SK-N-SH (cell line): ENCODE results near the gene UVRAG. TPM values are rescaled to one million over a fixed set of nuclear protein-coding genes. Genes with fewer than 3 reads are reported as not detected.
"Not testable (repeated sequence)": the region's sequence is repeated elsewhere in the genome, so short reads cannot be mapped to it uniquely, and the experiment has no call there.

Source experiments
- CTCF ChIA-PET: fragments of 300-600, 350-600 bp; formaldehyde crosslinking; extraction: SDS; loops from one replicate; lab custom pipeline; 2021; lab: Yijun Ruan, JAX
- POLR2A ChIA-PET: fragments of 350-600 bp; sonication (Branson Sonifier 250); formaldehyde crosslinking; extraction: SDS; loops from one replicate; lab custom pipeline; 2020; ENCODE audit warnings: antibody characterized with exemption, inconsistent platforms; lab: Yijun Ruan, JAX
- DNase-seq: peaks from one replicate; pipeline ENCODE4 v3.0.0; 2012
- H2AFZ ChIP-seq: fragments of 200-600 bp; sonication (generic); 2 replicates; pipeline ENCODE4 v1.8.1; 2016; ENCODE audit warnings: antibody characterized with exemption, mild to moderate bottlenecking, low read depth
- H3F3A ChIP-seq: fragments of 200-600 bp; sonication (generic); replicated peaks from 2 replicates; pipeline ENCODE3; 2016; ENCODE audit warnings: antibody characterized with exemption, mild to moderate bottlenecking; ENCODE audit not compliant: insufficient read depth
- H3K27ac ChIP-seq, 2 experiments: fragments of 200-500 bp in 1 of 2; fragments of 200-600 bp in 1 of 2; sonication (Bioruptor generic) in 1 of 2; sonication (generic), shearing (Covaris generic) in 1 of 2; 2 replicates each; pipeline versions ENCODE4 v1.5.1 to v1.6.1; 2014 to 2016; ENCODE audit warnings: low read depth in 2 of 2, inconsistent platforms in 1 of 2, low read length in 1 of 2, mild to moderate bottlenecking in 1 of 2, mixed read lengths in 1 of 2
- H3K27me3 ChIP-seq: fragments of 200-600 bp; sonication (generic), shearing (Covaris generic); 2 replicates; pipeline ENCODE4 v1.6.1; 2016; ENCODE audit warnings: mixed run types; ENCODE audit not compliant: insufficient read depth
- H3K36me3 ChIP-seq, 2 experiments: fragments of 200-500 bp in 1 of 2; fragments of 200-600 bp in 1 of 2; sonication (Bioruptor generic) in 1 of 2; sonication (generic) in 1 of 2; replicated peaks in 1 of 2; 2 replicates each; pipeline versions ENCODE3 to v1.5.1; 2014 to 2016; ENCODE audit warnings: low read length in 1 of 2, mild to moderate bottlenecking in 1 of 2; ENCODE audit not compliant: insufficient read depth in 2 of 2, control insufficient read depth in 1 of 2
- H3K4me1 ChIP-seq, 2 experiments: fragments of 200-500 bp in 1 of 2; fragments of 200-600 bp in 1 of 2; sonication (Bioruptor generic) in 1 of 2; sonication (generic), shearing (Covaris generic) in 1 of 2; 2 replicates each; pipeline versions ENCODE4 v1.5.1 to v1.6.1; 2014 to 2016; ENCODE audit warnings: low read depth in 1 of 2, low read length in 1 of 2, mixed run types in 1 of 2; ENCODE audit not compliant: insufficient read depth in 2 of 2, control insufficient read depth in 1 of 2
- H3K4me2 ChIP-seq: fragments of 200-600 bp; sonication (generic), shearing (Covaris generic); 2 replicates; pipeline ENCODE4 v1.6.1; 2017; ENCODE audit warnings: mixed run types
- H3K4me3 ChIP-seq, 2 experiments: fragments of 200-500 bp in 1 of 2; fragments of 200-600 bp in 1 of 2; sonication (Bioruptor generic) in 1 of 2; sonication (generic), shearing (Covaris generic) in 1 of 2; 2 replicates each; pipeline versions ENCODE4 v1.5.1 to v1.8.1; 2014 to 2016; ENCODE audit warnings: low read depth in 2 of 2, inconsistent platforms in 1 of 2, low read length in 1 of 2, mild to moderate bottlenecking in 1 of 2, mixed read lengths in 1 of 2, moderate library complexity in 1 of 2
- H3K79me2 ChIP-seq: fragments of 200-600 bp; sonication (generic); 2 replicates; pipeline ENCODE4 v1.8.1; 2017; ENCODE audit warnings: mild to moderate bottlenecking; ENCODE audit not compliant: insufficient read depth
- H3K9ac ChIP-seq: fragments of 200-600 bp; sonication (generic); 2 replicates; pipeline ENCODE4 v1.6.1; 2017; ENCODE audit warnings: mixed run types
- H3K9me2 ChIP-seq: fragments of 200-600 bp; sonication (generic); 2 replicates; pipeline ENCODE4 v1.6.1; 2017; ENCODE audit warnings: mixed run types
- H3K9me3 ChIP-seq: fragments of 200-600 bp; sonication (generic); 2 replicates; pipeline ENCODE4 v1.6.1; 2017; ENCODE audit warnings: mixed run types, mild to moderate bottlenecking, moderate library complexity
- H4K20me1 ChIP-seq: fragments of 200-600 bp; sonication (generic); 2 replicates; pipeline ENCODE4 v1.6.1; 2017; ENCODE audit warnings: mild to moderate bottlenecking, mixed run types; ENCODE audit not compliant: insufficient read depth
- CHD2 ChIP-seq: fragments of 150-350 bp; IDR thresholded peaks from 2 replicates; pipeline ENCODE4 v1.6.1; 2018; ENCODE audit warnings: low read length; ENCODE audit not compliant: partially characterized antibody
- FOXJ3 ChIP-seq: sonication (generic); formaldehyde crosslinking; IDR thresholded peaks from 2 replicates; pipeline ENCODE4 v1.5.1; 2020; ENCODE audit warnings: mild to moderate bottlenecking, missing genetic modification reagents
- REST ChIP-seq: IDR thresholded peaks from 2 replicates; pipeline ENCODE4 v1.6.1; 2012; ENCODE audit warnings: mild to moderate bottlenecking, low read depth, low read length, moderate library complexity
- SIN3A ChIP-seq: IDR thresholded peaks from 2 replicates; pipeline ENCODE4 v1.6.1; 2012; ENCODE audit warnings: low read depth, mild to moderate bottlenecking, low read length, moderate library complexity, borderline replicate concordance
- TEAD4 ChIP-seq: IDR thresholded peaks from 2 replicates; pipeline ENCODE4 v1.4.0; 2012; ENCODE audit warnings: mild to moderate bottlenecking, borderline replicate concordance; ENCODE audit not compliant: insufficient read depth
- USF2 ChIP-seq: fragments of 150-350 bp; IDR thresholded peaks from 2 replicates; pipeline ENCODE4 v1.6.1; 2017; ENCODE audit warnings: antibody characterized with exemption, low read length, low read depth, borderline replicate concordance
- YY1 ChIP-seq: IDR thresholded peaks from 2 replicates; pipeline ENCODE4 v1.4.0; 2012; ENCODE audit warnings: low read depth, mild to moderate bottlenecking
- WGBS: methylation state at CpG from one replicate; pipeline ENCODE4 v1.1.6; 2017; ENCODE audit warnings: low lambda C conversion rate; 5-methylcytosine and 5-hydroxymethylcytosine counted together
- polyA plus RNA-seq, 3 experiments: library from polyadenylated mRNA; depleted of rRNA; stranded (reverse); fragments of >200 nt; gene quantifications; 2 replicates each; pipeline ENCODE4 v1.2.3, GENCODE V29; 2012

The UVRAG gene
- polyA plus RNA-seq, 1 of the 3 experiments (the other 2 are of a cell fraction) = 5.8 TPM

GRCh38 chr11:76056876-76057275 is 241.9 kb downstream of the UVRAG start:
- H3K79me2 ChIP-seq = no peaks in the 10 kb centered on the region
- TF ChIP-seq FOXJ3 (CRISPR knock-in tag) (no peak), YY1 (no peak), SIN3A (no peak), TEAD4 (no peak), CHD2 (no peak), USF2 (no peak), REST (no peak)
- no peaks in the 10 kb centered on the region for H3K4me1 ChIP-seq
- no peak overlapping the region for H3K4me3 ChIP-seq
- H3K27ac ChIP-seq = no peak overlapping the region
- H2AFZ ChIP-seq = no peak overlapping the region
- no peak for DNase-seq
- no peaks in the 10 kb centered on the region for H4K20me1 ChIP-seq
- no peaks in the 10 kb centered on the region for H3K9me2 ChIP-seq
- H3K4me2 ChIP-seq = no peak overlapping the region
- POLR2A ChIA-PET = no interaction called here
- no peaks in the 10 kb centered on the region for H3K9me3 ChIP-seq
- no peak overlapping the region for H3K9ac ChIP-seq
- no peaks in the 10 kb centered on the region for H3F3A ChIP-seq
- CTCF ChIA-PET = no interaction called here
- H3K36me3 ChIP-seq = no peaks in the 10 kb centered on the region
- H3K27me3 ChIP-seq = no peaks in the 10 kb centered on the region
- WGBS = 90% methylated on average over 1 of the region's 1 CpG

- H3F3A ChIP-seq, H4K20me1 ChIP-seq, H3K4me3 ChIP-seq, H2AFZ ChIP-seq, H3K4me2 ChIP-seq, H3K9me3 ChIP-seq, H3K9ac ChIP-seq, POLR2A ChIA-PET, H3K36me3 ChIP-seq, H3K27ac ChIP-seq, H3K9me2 ChIP-seq, H3K27me3 ChIP-seq, CTCF ChIA-PET, DNase-seq, H3K79me2 ChIP-seq, H3K4me1 ChIP-seq: not testable (repeated sequence)
- WGBS = 100% methylated on average over 1 of the region's 35 CpGs
Measured at GRCh38 chr11:76060475-76061036, 245.5 kb downstream of the UVRAG start.
